AG09319 (cell line): Measurements from ENCODE around the gene CTNNA3.

Experiments used
- DNase-seq: peaks from one replicate; pipeline ENCODE4 v3.0.0-alpha.2; 2010; ENCODE audit warnings: low read depth; ENCODE audit errors: extremely low read depth
- CTCF ChIP-seq: IDR thresholded peaks from 2 replicates; pipeline ENCODE4 v1.5.1; 2011; ENCODE audit warnings: low read depth, mild to moderate bottlenecking, inconsistent platforms, low read length, moderate library complexity

Gene CTNNA3

GRCh38 chr10:67670401-67670800 is 25.6 kb downstream of the CTNNA3 start:
- no peak for DNase-seq
- TF ChIP-seq CTCF = no peak

GRCh38 chr10:67669978-67670377 is 26.0 kb downstream of the CTNNA3 start:
- TF ChIP-seq CTCF = no peak
- no peak for DNase-seq

GRCh38 chr10:67668448-67668847 is 27.5 kb downstream of the CTNNA3 start:
- DNase-seq = no peak

GRCh38 chr10:67667035-67667425 is 29.0 kb downstream of the CTNNA3 start:
- DNase-seq = no peak
- no peak for TF ChIP-seq CTCF

More at GRCh38 chr10:67668448-67668847, 27.5 kb downstream of the CTNNA3 start:
- no peak for TF ChIP-seq CTCF

- DNase-seq = no peak
Measured at GRCh38 chr10:67666416-67667034, 29.5 kb downstream of the CTNNA3 start.

GRCh38 chr10:67665491-67665890 is 30.5 kb downstream of the CTNNA3 start:
- TF ChIP-seq CTCF = no peak
- no peak for DNase-seq

More at GRCh38 chr10:67666416-67667034, 29.5 kb downstream of the CTNNA3 start:
- peak; percentile 28 for TF ChIP-seq CTCF

- no peak for TF ChIP-seq CTCF
- DNase-seq = no peak
Measured at GRCh38 chr10:67664942-67665341, 31.1 kb downstream of the CTNNA3 start.
